HG03103 (cell line): Measurements from ENCODE around the gene PDGFC.

Source experiments
- ATAC-seq: cut with Tn5 transposase; IDR thresholded peaks from one replicate; pipeline ENCODE4 v1.9.1; 2021; ENCODE audit warnings: low read depth; ENCODE audit not compliant: unreplicated experiment

PDGFC gene

GRCh38 chr4:156971676-156972378 lies at the start of gene PDGFC:
Gene PDGFC, minus strand, starts transcription at chr4:156971799. Its CDS starts 896 bp downstream, at chr4:156970903.
- no peak for ATAC-seq

- no peak for ATAC-seq
These were observed 49.3 kb upstream of the PDGFC start for GRCh38 chr4:157020882-157021281.

DNA sequence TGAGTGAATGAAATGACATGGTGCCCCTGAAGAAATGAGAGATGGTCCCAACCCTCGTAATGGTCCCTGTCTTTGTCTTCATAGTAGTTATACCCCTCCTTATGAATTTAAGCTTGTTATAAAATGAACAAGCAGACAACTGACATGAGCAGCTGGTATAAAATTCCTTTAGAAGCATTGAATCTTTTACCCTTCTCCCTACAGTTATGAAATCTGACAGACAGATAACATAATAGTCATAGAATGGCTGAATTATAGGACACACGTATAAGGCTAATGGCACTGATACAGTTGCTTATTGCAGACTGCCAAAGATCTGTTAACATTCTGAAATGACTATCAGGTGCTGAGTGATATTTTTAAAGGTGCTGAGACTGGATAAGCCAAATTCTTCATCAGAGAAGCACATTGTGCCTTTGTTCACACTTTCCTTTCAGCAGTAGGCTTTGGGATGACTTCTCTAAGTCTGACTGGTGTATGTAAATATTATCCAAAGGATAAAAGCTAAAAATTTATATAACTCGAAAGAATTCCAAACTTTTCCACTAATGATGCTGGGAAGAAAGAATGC lies 47.4 kb upstream of the PDGFC start:
- no peak for ATAC-seq

DNA sequence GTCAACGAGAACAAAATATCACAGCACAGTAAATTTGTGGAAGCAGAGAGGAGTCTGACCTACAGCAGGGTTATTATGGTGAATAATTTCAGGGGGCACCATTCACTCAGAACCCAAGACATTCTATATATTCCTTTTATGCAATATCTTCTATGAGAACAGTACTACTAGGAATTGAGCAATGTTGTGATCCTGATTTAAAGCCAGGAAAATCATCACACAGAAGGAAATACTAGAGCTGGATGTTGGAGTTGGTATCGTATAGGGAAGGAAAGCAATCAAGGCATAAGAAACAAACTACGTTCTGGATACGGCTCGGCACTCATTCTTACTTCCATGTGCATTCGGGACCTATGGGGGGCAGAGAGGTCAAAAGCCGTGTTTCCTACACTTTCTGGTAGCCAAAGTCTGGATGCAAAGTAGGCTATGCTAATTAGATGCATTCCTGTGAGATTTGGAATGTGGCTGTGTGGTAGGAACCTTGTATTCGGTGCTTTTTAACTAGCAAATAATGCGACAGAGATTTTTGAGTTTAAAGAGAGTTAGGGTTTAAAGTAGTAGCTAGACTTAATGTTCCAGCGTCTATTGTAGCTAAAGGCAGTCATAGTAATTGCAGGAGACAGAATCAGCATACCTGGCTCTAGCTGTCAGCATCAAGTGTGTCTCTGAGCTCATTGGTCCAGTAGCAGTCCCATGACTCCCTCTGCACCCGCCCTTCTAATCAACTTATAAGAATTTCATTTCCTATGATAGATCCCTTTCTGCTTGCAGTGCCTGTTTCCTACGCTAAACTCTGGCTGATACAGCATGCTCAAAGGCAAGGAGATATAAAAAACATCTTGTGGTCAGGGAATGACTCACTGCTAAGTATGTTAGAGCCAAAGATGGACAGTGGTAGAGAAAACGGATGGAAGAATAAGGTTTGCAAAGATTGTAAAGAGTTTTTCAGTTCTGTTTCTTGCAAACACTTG lies 43.3 kb upstream of the PDGFC start:
- peak; percentile 75 for ATAC-seq

DNA sequence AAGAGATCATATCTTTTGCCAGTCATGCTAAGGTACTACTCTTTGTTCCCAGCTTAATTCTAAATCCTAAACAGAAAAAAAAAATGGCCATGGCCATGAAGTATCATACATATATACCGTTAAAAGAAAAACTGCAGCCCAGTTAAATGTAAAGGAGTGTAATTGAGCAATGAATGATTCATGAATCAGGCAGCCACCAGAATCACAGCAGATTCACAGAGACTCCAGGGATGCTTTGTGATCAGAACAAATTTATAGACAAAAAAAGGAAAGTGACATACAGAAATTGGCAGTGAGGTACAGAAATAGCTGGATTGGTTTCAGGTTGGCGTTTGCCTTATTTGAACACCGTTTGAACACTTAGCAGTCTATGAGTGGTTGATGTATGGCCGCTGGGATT lies 42.1 kb upstream of the PDGFC start:
- no peak for ATAC-seq

DNA sequence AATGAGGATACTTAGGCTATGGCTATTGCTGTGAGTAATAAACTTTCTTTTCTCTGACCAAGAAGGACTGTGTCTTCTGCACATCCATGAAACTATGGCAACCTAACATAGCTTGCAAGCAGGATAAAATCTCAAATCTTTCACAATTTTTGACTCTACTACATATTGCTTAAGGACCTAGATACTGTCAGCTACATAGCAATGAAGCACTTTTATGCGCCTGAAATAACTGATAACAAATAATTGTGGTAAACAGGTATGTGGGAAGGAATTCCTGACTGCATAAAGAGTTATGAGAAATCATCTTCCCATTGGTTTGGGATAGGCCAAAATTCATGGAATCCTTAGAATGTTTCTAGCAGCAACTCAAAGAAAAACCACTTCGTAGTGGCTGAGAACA lies 41.2 kb upstream of the PDGFC start:
- ATAC-seq: no peak

DNA sequence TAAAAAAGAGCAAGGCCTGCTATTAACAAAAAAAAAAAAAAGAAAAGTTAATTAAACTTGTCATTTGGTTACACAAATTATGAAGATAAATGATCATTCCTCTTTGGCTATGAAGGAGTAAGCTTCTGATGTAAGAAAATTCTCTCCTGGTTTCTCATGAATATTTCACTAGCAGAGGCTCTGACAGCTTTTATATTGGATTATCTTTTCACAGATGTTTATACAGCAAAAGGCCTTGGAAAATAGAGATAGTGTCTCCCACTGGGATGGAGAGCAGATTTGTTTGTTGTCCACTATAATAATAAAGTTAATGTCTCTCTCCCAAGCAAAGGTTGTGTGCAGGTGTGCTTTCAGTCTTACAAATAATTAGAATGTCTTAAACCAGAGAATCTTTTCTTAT lies 40.7 kb upstream of the PDGFC start:
- no peak for ATAC-seq

DNA sequence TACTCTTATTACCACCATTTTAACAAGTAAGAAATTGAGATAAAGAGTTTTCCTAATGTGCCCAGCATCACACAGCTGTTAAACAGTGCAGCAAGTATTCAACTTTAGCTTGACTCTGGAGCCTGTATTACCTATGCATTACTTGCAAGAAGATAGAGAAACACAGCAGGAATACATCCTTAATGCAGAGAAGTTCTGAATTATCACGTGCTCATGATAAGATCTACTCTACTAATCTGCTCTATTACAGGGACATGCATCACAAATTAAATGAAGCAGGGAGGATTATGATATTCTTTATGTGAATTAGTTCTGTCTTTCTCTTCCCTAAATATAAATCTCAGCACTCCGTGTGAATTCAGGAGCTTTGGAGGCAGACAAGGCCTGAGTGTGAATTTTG lies 39.0 kb upstream of the PDGFC start:
- no peak for ATAC-seq

GRCh38 chr4:157005831-157006230 lies 34.2 kb upstream of the PDGFC start:
- no peak for ATAC-seq

DNA sequence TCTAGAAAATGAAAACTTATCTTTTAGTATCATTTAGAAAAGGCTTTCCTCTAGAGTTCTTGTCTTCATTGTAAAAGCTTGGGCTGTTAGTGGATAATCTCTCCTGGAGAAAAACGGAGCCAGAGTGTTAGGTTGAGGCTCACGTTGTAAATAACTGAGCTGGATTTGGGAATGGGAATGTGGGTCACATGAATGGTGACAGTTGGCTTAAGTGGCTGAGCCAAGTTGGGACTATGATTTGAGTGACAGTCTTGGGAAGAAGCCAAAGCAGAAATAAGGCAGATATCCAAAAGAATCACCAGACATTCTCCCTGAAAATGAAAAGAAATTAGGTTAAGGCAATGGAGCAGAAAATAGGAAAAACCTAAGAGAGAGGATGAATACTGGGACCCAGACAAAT lies 33.6 kb upstream of the PDGFC start:
- no peak for ATAC-seq

GRCh38 chr4:157004279-157005161 lies 32.9 kb upstream of the PDGFC start:
- no peak for ATAC-seq

DNA sequence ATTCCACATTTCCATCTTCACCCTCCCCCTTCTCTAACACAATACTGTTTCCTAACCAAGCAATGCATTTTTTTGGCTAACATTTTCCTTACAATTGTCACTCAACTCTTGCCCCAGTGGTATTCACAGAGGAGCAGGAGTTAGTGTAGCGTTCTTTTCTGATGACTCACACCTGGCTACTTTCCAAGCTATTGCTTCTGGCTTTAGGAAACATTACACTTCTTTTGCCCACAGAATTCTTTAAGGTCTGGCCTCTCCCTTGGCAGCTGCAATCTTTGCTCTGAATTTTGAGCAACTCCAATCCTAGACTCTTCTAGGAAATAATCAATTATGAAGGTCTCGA lies 27.5 kb upstream of the PDGFC start:
- ATAC-seq: no peak

- no peak for ATAC-seq
These were observed 27.0 kb upstream of the PDGFC start for GRCh38 chr4:156998500-156999174.

- no peak for ATAC-seq
These were observed 21.3 kb upstream of the PDGFC start for GRCh38 chr4:156992943-156993342.

GRCh38 chr4:156991161-156991560 lies 19.6 kb upstream of the PDGFC start:
- no peak for ATAC-seq

DNA sequence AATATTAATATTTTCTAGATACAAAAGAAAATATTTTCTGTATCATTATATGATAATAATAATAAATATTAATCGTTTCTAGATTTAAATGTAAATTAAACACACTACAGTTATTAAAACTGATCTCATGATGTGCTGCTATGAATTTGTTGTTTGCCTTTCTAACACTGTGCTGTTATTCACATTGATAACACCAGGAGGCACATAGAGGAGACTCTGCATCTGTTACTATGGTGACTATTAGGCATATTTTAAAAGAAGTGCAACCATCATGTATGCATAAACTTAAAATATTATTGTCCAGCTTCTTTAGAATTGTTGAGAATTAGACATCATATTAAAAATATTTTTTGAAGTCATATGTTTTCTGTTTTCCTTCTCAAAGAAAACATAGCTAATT lies 11.8 kb upstream of the PDGFC start:
- ATAC-seq: no peak

GRCh38 chr4:156981262-156981769 lies 9.7 kb upstream of the PDGFC start:
- ATAC-seq: no peak

DNA sequence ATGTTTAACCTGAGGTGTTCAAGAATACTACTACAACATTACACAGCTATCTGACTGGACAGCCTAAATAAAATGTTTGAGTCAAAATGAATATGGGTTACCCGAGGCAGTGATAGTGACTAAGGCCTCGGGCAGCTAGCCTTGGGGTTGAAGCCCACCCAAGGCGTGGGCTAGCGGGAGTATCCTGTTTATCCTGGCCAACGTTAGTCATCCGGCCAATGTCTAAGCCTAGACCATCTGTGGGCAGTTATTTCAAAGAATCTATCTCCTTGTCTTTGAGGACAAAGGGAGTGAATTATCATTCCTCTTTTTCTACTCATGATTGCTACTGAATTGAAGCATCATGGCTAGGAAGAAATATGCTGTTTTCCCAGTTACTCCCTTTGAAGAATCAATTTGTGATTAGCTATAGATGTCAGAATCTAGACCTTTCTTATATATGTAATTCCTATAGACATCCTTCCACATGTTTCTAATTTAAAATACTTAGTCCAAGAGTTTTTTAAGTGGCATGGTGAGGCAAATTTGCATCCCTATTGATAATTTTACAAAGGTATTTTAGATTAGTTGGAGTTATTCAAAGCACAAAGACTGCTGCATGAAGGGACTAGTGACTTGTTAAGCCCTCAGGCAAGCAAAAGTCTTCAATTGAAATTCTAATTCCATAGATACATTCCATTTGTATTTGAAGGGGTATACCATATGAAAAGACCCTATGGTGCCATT lies 6.0 kb upstream of the PDGFC start:
- no peak for ATAC-seq

- ATAC-seq: no peak
These were observed 4.5 kb upstream of the PDGFC start for GRCh38 chr4:156976147-156976546.
